Hepatic stellate cell (primary cell): ENCODE results near the gene PRSS1.
A peak's percentile ranks its signal among the peaks of the same experiment; 100 is the strongest.
"Not testable (repeated sequence)": the region's sequence is repeated elsewhere in the genome, so short reads cannot be mapped to it uniquely, and the experiment has no call there.

Source experiments
- DNase-seq: peaks from one replicate; pipeline ENCODE4 v3.0.0; 2011; ENCODE audit warnings: low spot score

PRSS1 gene

GRCh38 chr7:142773937-142774744 lies 24.9 kb downstream of the PRSS1 start:
- DNase-seq = no peak

GRCh38 chr7:142774826-142775225 lies 25.6 kb downstream of the PRSS1 start:
- DNase-seq = no peak

- not testable (repeated sequence) for DNase-seq
Measured at GRCh38 chr7:142775351-142776115, 26.3 kb downstream of the PRSS1 start.

GRCh38 chr7:142776206-142776844 lies 27.1 kb downstream of the PRSS1 start:
- no peak for DNase-seq

- DNase-seq = not testable (repeated sequence)
Measured at GRCh38 chr7:142776845-142777225, 27.6 kb downstream of the PRSS1 start.

- no peak for DNase-seq
Measured at GRCh38 chr7:142777318-142777717, 28.0 kb downstream of the PRSS1 start.

- DNase-seq = peak; percentile 82
Measured at GRCh38 chr7:142782922-142783900, 33.9 kb downstream of the PRSS1 start.

GRCh38 chr7:142784096-142784495 lies 34.8 kb downstream of the PRSS1 start:
- no peak for DNase-seq

GRCh38 chr7:142784716-142785115 lies 35.4 kb downstream of the PRSS1 start:
- no peak for DNase-seq

GRCh38 chr7:142785841-142786250 lies 36.6 kb downstream of the PRSS1 start:
- no peak for DNase-seq

GRCh38 chr7:142787034-142787768 lies 37.9 kb downstream of the PRSS1 start:
- DNase-seq = no peak

GRCh38 chr7:142787783-142788182 lies 38.5 kb downstream of the PRSS1 start:
- no peak for DNase-seq

GRCh38 chr7:142788303-142789289 lies 39.3 kb downstream of the PRSS1 start:
- DNase-seq = no peak

GRCh38 chr7:142789441-142789840 lies 40.2 kb downstream of the PRSS1 start:
- DNase-seq = no peak

- DNase-seq = no peak
Measured at GRCh38 chr7:142790056-142790455, 40.8 kb downstream of the PRSS1 start.

GRCh38 chr7:142790555-142790954 lies 41.3 kb downstream of the PRSS1 start:
- no peak for DNase-seq

- DNase-seq = no peak
Measured at GRCh38 chr7:142791502-142791901, 42.2 kb downstream of the PRSS1 start.

GRCh38 chr7:142792129-142792528 lies 42.9 kb downstream of the PRSS1 start:
- no peak for DNase-seq

- DNase-seq = no peak
Measured at GRCh38 chr7:142792593-142792992, 43.3 kb downstream of the PRSS1 start.

- no peak for DNase-seq
Measured at GRCh38 chr7:142793156-142793555, 43.9 kb downstream of the PRSS1 start.
